Measurements from ENCODE around the gene TSPAN7.

The TSPAN7 gene

DNA sequence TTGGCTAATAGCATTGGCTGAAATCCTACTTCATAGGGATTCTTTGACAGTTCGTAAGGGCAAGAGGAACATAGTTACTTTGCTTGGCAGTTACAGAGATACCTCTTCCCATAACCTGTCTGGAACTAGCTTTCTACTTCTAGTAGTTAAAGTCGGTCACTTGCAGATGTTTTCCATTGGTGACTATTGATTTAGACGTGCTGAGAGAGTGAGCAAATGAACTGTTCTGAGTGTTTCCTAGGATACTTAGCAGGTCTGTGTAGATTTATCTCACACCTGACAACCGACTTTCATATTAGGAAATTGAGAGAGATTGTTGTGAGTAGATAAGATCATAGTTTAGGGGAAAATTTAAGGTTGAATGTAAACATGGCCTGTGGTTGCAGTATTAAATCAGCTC lies 116.8 kb downstream of the TSPAN7 start:
- in situ Hi-C loops (cut with MboI; ENCODE audit: low sequenced_read_pairs): no loop called here

DNA sequence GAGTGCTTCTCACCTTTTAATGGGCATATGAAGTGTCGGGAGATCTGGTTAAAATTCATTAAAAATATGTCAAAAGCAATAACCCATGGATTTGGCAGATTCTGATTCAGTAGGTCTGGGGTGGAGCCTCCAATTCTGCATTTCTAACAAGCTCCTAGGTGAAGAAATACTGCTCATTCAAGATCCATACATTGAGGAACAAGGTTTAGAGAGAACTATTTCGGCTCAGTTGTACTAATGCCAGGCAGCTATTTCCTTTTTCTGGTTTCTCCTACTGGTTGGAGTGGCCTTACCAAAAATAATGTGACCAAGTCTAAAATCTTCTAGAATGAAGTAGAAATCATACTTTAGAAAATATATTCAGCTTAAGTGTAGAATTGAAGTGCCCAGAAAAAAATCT lies 117.5 kb downstream of the TSPAN7 start:
- in situ Hi-C loops (cut with MboI; ENCODE audit: low sequenced_read_pairs): no loop called here

DNA sequence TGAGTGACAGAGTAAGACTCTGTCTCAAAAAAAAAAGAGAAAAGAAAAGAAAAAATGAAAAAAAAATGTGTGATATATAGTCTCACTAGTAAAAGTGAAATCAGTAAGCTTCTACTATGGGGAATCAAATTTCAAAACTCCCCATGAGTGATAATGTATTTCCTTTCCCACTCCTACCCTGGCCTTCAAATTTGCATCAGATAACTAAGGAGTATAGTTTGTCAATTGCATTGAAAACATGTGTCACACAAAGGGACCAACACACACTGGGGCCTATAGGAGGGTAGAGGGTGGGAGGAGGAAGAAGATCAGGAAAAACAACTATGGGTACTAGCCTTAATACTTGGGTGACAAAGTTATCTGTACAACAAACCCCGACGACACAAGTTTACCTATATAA lies 118.4 kb downstream of the TSPAN7 start:
- in situ Hi-C loops (cut with MboI; ENCODE audit: low sequenced_read_pairs): no loop called here

DNA sequence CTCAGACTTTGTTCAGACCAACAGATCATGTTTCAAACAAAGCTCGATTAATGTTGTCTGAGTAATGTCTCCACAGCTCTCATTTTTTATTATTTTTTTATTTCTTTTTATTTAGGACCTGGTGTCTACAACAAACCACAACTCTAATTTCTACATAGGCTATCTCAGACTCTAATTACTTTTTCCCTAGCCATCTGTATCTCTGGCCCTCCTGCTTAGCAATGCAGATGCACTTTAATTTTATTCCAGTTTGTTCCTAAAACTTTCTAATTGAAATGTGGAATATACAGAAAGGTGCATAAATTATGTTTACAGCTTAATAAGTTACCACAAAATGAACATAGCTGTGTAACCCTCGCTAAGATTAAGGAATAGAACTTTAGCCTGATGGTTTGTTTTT lies 120.8 kb downstream of the TSPAN7 start:
- in situ Hi-C loops (cut with MboI; ENCODE audit: low sequenced_read_pairs): no loop called here

DNA sequence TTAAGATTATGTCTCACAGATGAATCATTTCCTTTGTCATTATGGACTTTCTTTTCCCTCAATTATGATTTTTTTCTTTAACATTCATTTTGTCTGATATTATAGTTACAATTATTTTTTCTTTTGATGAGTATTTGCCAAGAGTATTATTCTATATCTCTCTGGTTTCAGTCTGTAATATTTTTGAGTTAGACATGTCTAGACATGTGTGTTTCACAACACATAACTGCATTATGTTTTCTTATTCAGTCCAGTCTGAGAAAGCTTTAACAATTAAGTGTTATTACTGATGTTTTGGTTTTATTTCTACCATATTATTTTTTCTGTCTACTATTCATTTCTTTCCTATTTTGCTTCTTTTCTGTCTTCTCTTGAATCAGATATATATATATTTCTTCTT lies 131.6 kb downstream of the TSPAN7 start:
- in situ Hi-C loops (cut with MboI; ENCODE audit: low sequenced_read_pairs): no loop called here

DNA sequence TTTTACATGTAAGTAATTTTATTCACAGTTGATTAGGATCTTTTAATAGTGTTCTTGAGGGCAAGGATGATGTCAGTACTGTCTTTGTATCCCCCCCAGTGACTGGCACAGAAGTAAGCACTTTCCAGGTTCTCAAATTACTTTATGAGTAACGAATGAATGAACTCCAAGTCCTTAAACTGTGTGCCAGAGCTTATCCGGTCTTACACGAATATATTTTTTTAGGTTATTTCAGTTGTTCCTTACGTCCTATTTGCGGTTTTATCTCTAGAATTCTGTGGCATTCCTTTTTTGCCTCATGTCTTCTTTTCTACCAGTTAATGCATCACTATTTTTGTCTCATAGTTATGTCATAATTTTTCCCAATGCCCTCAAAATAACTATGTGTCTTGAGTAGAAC lies 133.1 kb downstream of the TSPAN7 start:
- in situ Hi-C loops (cut with MboI; ENCODE audit: low sequenced_read_pairs): no loop called here

- in situ Hi-C loops (cut with MboI; ENCODE audit: low sequenced_read_pairs): no loop called here
Observed at GRCh38 chrX:38697461-38697860, 136.1 kb downstream of the TSPAN7 start.

DNA sequence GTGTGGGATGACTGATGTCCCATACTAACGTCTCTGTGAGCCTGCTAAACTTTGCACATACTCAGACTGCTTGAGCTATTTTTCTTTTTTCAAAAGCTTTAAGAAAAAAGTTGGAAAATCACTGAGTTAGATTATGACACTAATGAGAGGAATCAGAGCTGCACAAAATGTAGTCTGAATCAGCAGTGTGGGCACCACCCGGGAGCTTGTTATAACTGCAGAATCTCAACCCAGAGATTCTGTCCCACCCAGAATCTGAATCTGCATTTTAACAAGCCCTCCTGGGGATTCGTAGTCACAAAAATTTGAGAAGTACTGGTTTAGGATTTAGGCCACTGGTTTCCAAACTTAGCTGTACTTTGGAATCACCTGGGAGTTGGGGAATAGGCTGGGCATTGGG lies 137.8 kb downstream of the TSPAN7 start:
- in situ Hi-C loops (cut with MboI; ENCODE audit: low sequenced_read_pairs): no loop called here

DNA sequence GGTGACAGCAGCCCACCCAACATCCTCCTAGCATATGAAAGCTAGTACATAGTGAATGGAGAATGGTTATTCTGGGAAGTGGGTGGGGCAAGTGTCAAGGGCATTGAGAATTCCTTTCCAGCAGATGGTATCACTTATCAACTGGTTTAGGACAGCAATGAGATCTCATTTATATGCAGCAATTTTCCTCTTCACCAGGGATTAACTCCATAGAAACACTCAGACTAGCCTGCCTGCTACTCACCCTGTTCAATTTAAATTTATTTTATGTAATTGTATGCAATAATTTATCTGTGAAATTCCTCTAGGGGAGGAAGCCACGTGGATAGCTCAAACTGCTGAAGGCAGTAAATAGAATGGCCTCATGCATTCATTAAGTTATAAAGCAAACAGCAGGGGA lies 138.4 kb downstream of the TSPAN7 start:
- in situ Hi-C loops (cut with MboI; ENCODE audit: low sequenced_read_pairs): no loop called here

GRCh38 chrX:38701073-38701472 lies 139.7 kb downstream of the TSPAN7 start:
- in situ Hi-C loops (cut with MboI; ENCODE audit: low sequenced_read_pairs): no loop called here

GRCh38 chrX:38704146-38704882 lies 143.0 kb downstream of the TSPAN7 start:
- in situ Hi-C loops (cut with MboI; ENCODE audit: low sequenced_read_pairs): no loop called here

- in situ Hi-C loops (cut with MboI; ENCODE audit: low sequenced_read_pairs): no loop called here
Observed at GRCh38 chrX:38717871-38718270, 156.5 kb downstream of the TSPAN7 start.

DNA sequence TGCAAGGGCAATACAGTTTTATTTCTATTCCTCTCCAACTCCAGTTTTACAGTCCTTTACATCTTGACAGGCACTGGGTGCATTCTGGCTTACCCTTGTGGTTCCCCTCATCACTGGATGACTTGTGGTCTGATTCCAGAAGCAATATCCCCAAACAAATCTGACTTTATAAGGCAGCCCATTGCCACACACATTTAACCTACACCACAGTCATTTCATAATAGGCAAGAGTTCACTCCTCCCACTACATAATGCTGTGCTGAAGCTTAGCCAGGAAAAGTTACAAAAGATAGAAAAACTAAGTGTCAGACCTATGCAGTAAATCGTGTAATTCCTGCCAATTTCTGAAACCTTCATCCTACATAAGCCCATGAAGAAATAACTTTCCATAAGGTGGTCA lies 157.0 kb downstream of the TSPAN7 start:
- in situ Hi-C loops (cut with MboI; ENCODE audit: low sequenced_read_pairs): no loop called here

- in situ Hi-C loops (cut with MboI; ENCODE audit: low sequenced_read_pairs): no loop called here
Observed at GRCh38 chrX:38726612-38727011, 165.3 kb downstream of the TSPAN7 start.

- in situ Hi-C loops (cut with MboI; ENCODE audit: low sequenced_read_pairs): no loop called here
Observed at GRCh38 chrX:38727668-38728067, 166.3 kb downstream of the TSPAN7 start.

- in situ Hi-C loops (cut with MboI; ENCODE audit: low sequenced_read_pairs): no loop called here
Observed at GRCh38 chrX:38732866-38733265, 171.5 kb downstream of the TSPAN7 start.

Data from HL-60/S4 treated with phorbol 12-myristate 13-acetate at 8.2 ng/mL for 4 days and 3 days (cell line).